Uterus (tissue), 2 donors: ENCODE measurements around the gene EPHA2.

Experiments
- CTCF ChIP-seq, 4 experiments: fragments of 200-600 bp in 2 of 4; fragments of 450-650 bp in 2 of 4; sonication (generic) in 2 of 4; IDR thresholded peaks; one replicate each; pipeline ENCODE4 v1.5.1; 2016 to 2019; ENCODE audit warnings: antibody characterized with exemption in 4 of 4, mild to moderate bottlenecking in 2 of 4, moderate library complexity in 1 of 4
- POLR2A ChIP-seq, 2 donors: fragments of 450-650 bp; IDR thresholded peaks; one replicate each; pipeline ENCODE4 v1.6.1; 2016; ENCODE audit warnings: antibody characterized with exemption in 2 of 2, mild to moderate bottlenecking in 1 of 2, moderate library complexity in 1 of 2

GRCh38 chr1:16191916-16192546, 36.2 kb upstream of the EPHA2 start:
- TF ChIP-seq CTCF (IDR thresholded peaks at IDR 0.05) = no peak
- TF ChIP-seq POLR2A (IDR thresholded peaks at IDR 0.05) = no peak
